DOHH2 (cell line): ENCODE results near the gene TREML2.

Experiments
- H3F3A ChIP-seq: fragments of 200-600 bp; sonication (generic), shearing (Covaris generic); 2 replicates; pipeline ENCODE4 v1.6.0; 2016; ENCODE audit warnings: antibody characterized with exemption, mild to moderate bottlenecking; ENCODE audit not compliant: control insufficient read depth, insufficient read depth
- H3K27ac ChIP-seq: fragments of 200-600 bp; sonication (generic); 2 replicates; pipeline ENCODE4 v1.5.1; 2014; ENCODE audit warnings: low read depth, mild to moderate bottlenecking, low read length, moderate library complexity
- H3K27me3 ChIP-seq: fragments of 200-600 bp; sonication (generic); 2 replicates; pipeline ENCODE4 v1.6.1; 2014; ENCODE audit warnings: mild to moderate bottlenecking, low read length, mixed read lengths; ENCODE audit not compliant: control insufficient read depth
- H3K36me3 ChIP-seq: fragments of 200-600 bp; sonication (generic); 2 replicates; pipeline ENCODE4 v1.6.1; 2014; ENCODE audit warnings: mild to moderate bottlenecking, low read length, moderate library complexity, mixed read lengths; ENCODE audit not compliant: control insufficient read depth
- H3K4me1 ChIP-seq: fragments of 200-600 bp; sonication (generic); 2 replicates; pipeline ENCODE4 v1.6.1; 2014; ENCODE audit warnings: mild to moderate bottlenecking, low read length, mixed read lengths; ENCODE audit not compliant: control insufficient read depth
- H3K4me2 ChIP-seq: fragments of 200-600 bp; sonication (generic); 2 replicates; pipeline ENCODE4 v1.6.0; 2014; ENCODE audit warnings: mild to moderate bottlenecking, low read length, moderate library complexity
- H3K4me3 ChIP-seq: fragments of 200-600 bp; sonication (generic); 2 replicates; pipeline ENCODE4 v1.5.1; 2014; ENCODE audit warnings: mild to moderate bottlenecking, low read length, mixed read lengths
- H3K79me2 ChIP-seq: fragments of 200-600 bp; sonication (generic); 2 replicates; pipeline ENCODE4 v1.6.1; 2014; ENCODE audit warnings: mild to moderate bottlenecking, low read length, mixed read lengths; ENCODE audit not compliant: control insufficient read depth
- H3K9me2 ChIP-seq: fragments of 200-600 bp; sonication (generic); replicated peaks from 2 replicates; pipeline ENCODE4 v1.6.1; 2014; ENCODE audit warnings: mild to moderate bottlenecking, low read length, mixed read lengths; ENCODE audit not compliant: control insufficient read depth
- H3K9me3 ChIP-seq: fragments of 200-600 bp; sonication (generic); 2 replicates; pipeline ENCODE4 v1.6.1; 2014; ENCODE audit warnings: antibody characterized with exemption, low read length, mixed read lengths; ENCODE audit not compliant: control insufficient read depth, insufficient read depth
- H4K20me1 ChIP-seq: fragments of 200-600 bp; sonication (generic); 2 replicates; pipeline ENCODE4 v1.6.0; 2014; ENCODE audit warnings: low read depth, mild to moderate bottlenecking, antibody characterized with exemption, low read length, moderate library complexity; ENCODE audit not compliant: control insufficient read depth, insufficient read depth
- CTCF ChIP-seq: fragments of 200-600 bp; sonication (generic); IDR thresholded peaks from one replicate; pipeline ENCODE4 v1.5.1; 2014; ENCODE audit warnings: antibody characterized with exemption, mild to moderate bottlenecking, low read depth, low read length; ENCODE audit not compliant: poor library complexity, severe bottlenecking
- EZH2phosphoT487 ChIP-seq: fragments of 200-600 bp; sonication (generic); IDR thresholded peaks from 2 replicates; pipeline ENCODE4 v1.6.1; 2017; ENCODE audit warnings: borderline replicate concordance, mild to moderate bottlenecking, antibody characterized with exemption, low read length, moderate library complexity, mixed read lengths

TREML2 gene

GRCh38 chr6:41174610-41175009 lies 26.3 kb downstream of the TREML2 start:
- no peak for TF ChIP-seq EZH2phosphoT487
- TF ChIP-seq CTCF: no peak
- Histone ChIP-seq H3K79me2 (no peaks in the 10 kb centered on the region), H3K4me2 (no peak overlapping the region), H3F3A (no peaks in the 10 kb centered on the region), H3K4me3 (no peak overlapping the region), H3K9me3 (no peaks in the 10 kb centered on the region), H3K4me1 (no peaks in the 10 kb centered on the region), H4K20me1 (no peaks in the 10 kb centered on the region), H3K27me3 (0 out of 2 replicates have a peak, but pooled peaks cover 3% of the 10 kb centered on the region), H3K36me3 (no peaks in the 10 kb centered on the region), H3K27ac (no peak overlapping the region), H3K9me2 (no peaks in the 10 kb centered on the region)

- H3K4me3 ChIP-seq: no peak overlapping the region
- H3K9me3 ChIP-seq: no peaks in the 10 kb centered on the region
- H3K27me3 ChIP-seq: peaks cover 7% of the 10 kb centered on the region; the same call in 1 of the 2 replicates
- no peaks in the 10 kb centered on the region for H3K9me2 ChIP-seq
- no peaks in the 10 kb centered on the region for H3K36me3 ChIP-seq
- H4K20me1 ChIP-seq: no peaks in the 10 kb centered on the region
- no peak overlapping the region for H3K27ac ChIP-seq
- H3K4me1 ChIP-seq: no peaks in the 10 kb centered on the region
- TF ChIP-seq CTCF (no peak), EZH2phosphoT487 (no peak)
- no peaks in the 10 kb centered on the region for H3F3A ChIP-seq
- no peak overlapping the region for H3K4me2 ChIP-seq
- H3K79me2 ChIP-seq: no peaks in the 10 kb centered on the region
Measured at GRCh38 chr6:41171908-41172307, 29.0 kb downstream of the TREML2 start.

GRCh38 chr6:41170547-41171160 lies 30.3 kb downstream of the TREML2 start:
- peaks cover 10% of the 10 kb centered on the region; the same call in 1 of the 2 replicates for H3K27me3 ChIP-seq
- H3K4me1 ChIP-seq: no peaks in the 10 kb centered on the region
- H3K79me2 ChIP-seq: no peaks in the 10 kb centered on the region
- H3K36me3 ChIP-seq: no peaks in the 10 kb centered on the region
- H4K20me1 ChIP-seq: no peaks in the 10 kb centered on the region
- no peak overlapping the region for H3K4me3 ChIP-seq
- TF ChIP-seq CTCF (no peak), EZH2phosphoT487 (no peak)
- H3K9me3 ChIP-seq: no peaks in the 10 kb centered on the region
- H3F3A ChIP-seq: no peaks in the 10 kb centered on the region
- no peaks in the 10 kb centered on the region for H3K9me2 ChIP-seq
- H3K4me2 ChIP-seq: no peak overlapping the region
- H3K27ac ChIP-seq: no peak overlapping the region
